ENCODE measurements around the gene MYLK. TPM values are rescaled to one million over a fixed set of nuclear protein-coding genes. Genes with fewer than 3 reads are reported as not detected.

MYLK gene
- total and polyA plus RNA-seq, 2 experiments from 2014 or later, result 13.1 to 27.1 TPM

- Histone ChIP-seq H3K27ac (no peak overlapping the region), H3K4me1 (ENCODE audit: insufficient read depth) (peaks cover 22% of the 10 kb centered on the region)
Observed at GRCh38 chr3:123753286-123753685, 130.8 kb downstream of the MYLK start.

DNA sequence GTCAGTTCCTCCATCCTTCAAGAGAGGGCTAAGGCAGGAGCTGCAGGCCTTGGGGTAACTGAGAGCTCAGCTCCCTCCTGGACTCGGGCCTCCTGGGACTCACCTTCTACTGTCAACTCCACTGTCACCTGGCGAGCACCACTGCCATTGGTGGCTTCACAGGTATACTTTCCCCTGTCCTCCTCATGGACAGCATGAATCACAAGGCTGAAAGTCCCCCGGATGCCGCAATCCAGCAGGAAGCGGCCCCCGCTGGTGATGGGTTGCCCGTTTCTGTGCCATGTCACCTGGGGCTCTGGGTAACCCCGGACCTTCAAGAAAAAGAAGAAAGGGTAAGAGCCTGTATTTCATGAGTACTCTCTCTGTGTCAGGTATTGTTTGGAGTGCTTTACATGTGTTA lies 131.9 kb downstream of the MYLK start:
- Histone ChIP-seq H3K36me3 (replicated peaks; ENCODE audit: insufficient read depth, low read depth) (no peaks in the 10 kb centered on the region), H3K4me2 (no peak overlapping the region), H2AFZ (no peak overlapping the region), H3K4me1 (ENCODE audit: insufficient read depth) (peaks cover 22% of the 10 kb centered on the region), H3K27ac (no peak overlapping the region), H3K4me3 (no peak overlapping the region), H3K79me2 (no peaks in the 10 kb centered on the region), H3K9me2 (replicated peaks; ENCODE audit: insufficient read depth) (no peaks in the 10 kb centered on the region), H4K20me1 (ENCODE audit: insufficient read depth, poor library complexity, severe bottlenecking) (no peaks in the 10 kb centered on the region), H3K9me3 (ENCODE audit: low read depth) (no peaks in the 10 kb centered on the region), H3K27me3 (no peaks in the 10 kb centered on the region)
- 97% methylated on average over 8 of the region's 8 CpGs for WGBS (ENCODE audit: low lambda C conversion rate, missing lambda C conversion rate)
- TF ChIP-seq, protein P1, sequence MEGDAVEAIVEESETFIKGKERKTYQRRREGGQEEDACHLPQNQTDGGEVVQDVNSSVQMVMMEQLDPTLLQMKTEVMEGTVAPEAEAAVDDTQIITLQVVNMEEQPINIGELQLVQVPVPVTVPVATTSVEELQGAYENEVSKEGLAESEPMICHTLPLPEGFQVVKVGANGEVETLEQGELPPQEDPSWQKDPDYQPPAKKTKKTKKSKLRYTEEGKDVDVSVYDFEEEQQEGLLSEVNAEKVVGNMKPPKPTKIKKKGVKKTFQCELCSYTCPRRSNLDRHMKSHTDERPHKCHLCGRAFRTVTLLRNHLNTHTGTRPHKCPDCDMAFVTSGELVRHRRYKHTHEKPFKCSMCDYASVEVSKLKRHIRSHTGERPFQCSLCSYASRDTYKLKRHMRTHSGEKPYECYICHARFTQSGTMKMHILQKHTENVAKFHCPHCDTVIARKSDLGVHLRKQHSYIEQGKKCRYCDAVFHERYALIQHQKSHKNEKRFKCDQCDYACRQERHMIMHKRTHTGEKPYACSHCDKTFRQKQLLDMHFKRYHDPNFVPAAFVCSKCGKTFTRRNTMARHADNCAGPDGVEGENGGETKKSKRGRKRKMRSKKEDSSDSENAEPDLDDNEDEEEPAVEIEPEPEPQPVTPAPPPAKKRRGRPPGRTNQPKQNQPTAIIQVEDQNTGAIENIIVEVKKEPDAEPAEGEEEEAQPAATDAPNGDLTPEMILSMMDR (IDR thresholded peaks at IDR 0.05; ENCODE audit: poor library complexity), result no peak
- no peak for DNase-seq (ENCODE audit: low spot score)

More at GRCh38 chr3:123753286-123753685, 130.8 kb downstream of the MYLK start:
- Histone ChIP-seq H4K20me1 (ENCODE audit: insufficient read depth, poor library complexity, severe bottlenecking) (no peaks in the 10 kb centered on the region), H3K9me2 (replicated peaks; ENCODE audit: insufficient read depth) (no peaks in the 10 kb centered on the region), H3K36me3 (replicated peaks; ENCODE audit: insufficient read depth, low read depth) (no peaks in the 10 kb centered on the region), H3K27me3 (no peaks in the 10 kb centered on the region), H3K4me3 (no peak overlapping the region), H3K4me2 (no peak overlapping the region), H3K79me2 (no peaks in the 10 kb centered on the region), H2AFZ (no peak overlapping the region), H3K9me3 (ENCODE audit: low read depth) (no peaks in the 10 kb centered on the region)
- no peak for TF ChIP-seq EZH2phosphoT487 (IDR thresholded peaks at IDR 0.05; ENCODE audit: low read depth, severe bottlenecking, unreplicated experiment)
- TF ChIP-seq, protein P1 (IDR thresholded peaks at IDR 0.05; ENCODE audit: poor library complexity), result no peak
- TF ChIP-seq EZH2 (IDR thresholded peaks at IDR 0.05; ENCODE audit: borderline replicate concordance), result no peak
- no peak for DNase-seq (ENCODE audit: low spot score)

- no peak for DNase-seq (ENCODE audit: low spot score)
- peak overlapping the region; percentile 38 for H3K27ac ChIP-seq
- no peaks in the 10 kb centered on the region for H3K36me3 ChIP-seq (replicated peaks; ENCODE audit: insufficient read depth, low read depth)
- H3K79me2 ChIP-seq, result no peaks in the 10 kb centered on the region
- H4K20me1 ChIP-seq (ENCODE audit: insufficient read depth, poor library complexity, severe bottlenecking), result no peaks in the 10 kb centered on the region
- no peak overlapping the region for H3K4me2 ChIP-seq
- no peaks in the 10 kb centered on the region for H3K9me3 ChIP-seq (ENCODE audit: low read depth)
- no peaks in the 10 kb centered on the region for H3K9me2 ChIP-seq (replicated peaks; ENCODE audit: insufficient read depth)
- H3K4me3 ChIP-seq, result no peak overlapping the region
- 91% methylated on average over 3 of the region's 3 CpGs for WGBS (ENCODE audit: low lambda C conversion rate, missing lambda C conversion rate)
- TF ChIP-seq EZH2phosphoT487 (IDR thresholded peaks at IDR 0.05; ENCODE audit: low read depth, severe bottlenecking, unreplicated experiment), result no peak
- TF ChIP-seq EZH2 (IDR thresholded peaks at IDR 0.05; ENCODE audit: borderline replicate concordance), result no peak
- TF ChIP-seq, protein P1 (IDR thresholded peaks at IDR 0.05; ENCODE audit: poor library complexity), result no peak
- H2AFZ ChIP-seq, result no peak overlapping the region
- H3K27me3 ChIP-seq, result no peaks in the 10 kb centered on the region
- H3K4me1 ChIP-seq (ENCODE audit: insufficient read depth), result peaks cover 22% of the 10 kb centered on the region
Observed at GRCh38 chr3:123751433-123751832, 132.7 kb downstream of the MYLK start.
